Bronchial epithelial cell (primary cell): ENCODE results near the gene RESP18. TPM values are rescaled to one million over a fixed set of nuclear protein-coding genes. Genes with fewer than 3 reads are reported as not detected.

Source experiments
- DNase-seq: peaks from one replicate; pipeline ENCODE4 v3.0.0-alpha.2; 2010; ENCODE audit warnings: low read depth
- FAIRE-seq: peaks from 2 replicates; lab custom pipeline; 2011; peaks lifted over from hg19 to GRCh38; lab: Jason Lieb, UNC
- H3K27me3 ChIP-seq: 2 replicates; pipeline ENCODE4 v1.5.1; 2011; ENCODE audit warnings: low read length; ENCODE audit not compliant: control insufficient read depth, insufficient read depth
- H3K36me3 ChIP-seq: 2 replicates; pipeline ENCODE4 v1.5.1; 2011; ENCODE audit warnings: low read length; ENCODE audit not compliant: control insufficient read depth, insufficient read depth
- H3K4me3 ChIP-seq: 2 replicates; pipeline ENCODE4 v1.5.1; 2011; ENCODE audit warnings: mild to moderate bottlenecking, low read depth, low read length, control low read depth
- total RNA-seq: library from RNA; depleted of rRNA; stranded (reverse); fragments of >200 nt; gene quantifications from 2 replicates; pipeline ENCODE4 v1.2.1, GENCODE V29; 2014
- TF ChIP-seq, protein P1 (sequence below): IDR thresholded peaks from 2 replicates; pipeline ENCODE4 v1.5.1; 2011; ENCODE audit warnings: mild to moderate bottlenecking, moderate library complexity, low read length, control low read depth, inconsistent platforms; ENCODE audit not compliant: insufficient read depth, severe bottlenecking

RESP18 gene
- total RNA-seq, 1 donor from 2014 or later = not detected

DNA sequence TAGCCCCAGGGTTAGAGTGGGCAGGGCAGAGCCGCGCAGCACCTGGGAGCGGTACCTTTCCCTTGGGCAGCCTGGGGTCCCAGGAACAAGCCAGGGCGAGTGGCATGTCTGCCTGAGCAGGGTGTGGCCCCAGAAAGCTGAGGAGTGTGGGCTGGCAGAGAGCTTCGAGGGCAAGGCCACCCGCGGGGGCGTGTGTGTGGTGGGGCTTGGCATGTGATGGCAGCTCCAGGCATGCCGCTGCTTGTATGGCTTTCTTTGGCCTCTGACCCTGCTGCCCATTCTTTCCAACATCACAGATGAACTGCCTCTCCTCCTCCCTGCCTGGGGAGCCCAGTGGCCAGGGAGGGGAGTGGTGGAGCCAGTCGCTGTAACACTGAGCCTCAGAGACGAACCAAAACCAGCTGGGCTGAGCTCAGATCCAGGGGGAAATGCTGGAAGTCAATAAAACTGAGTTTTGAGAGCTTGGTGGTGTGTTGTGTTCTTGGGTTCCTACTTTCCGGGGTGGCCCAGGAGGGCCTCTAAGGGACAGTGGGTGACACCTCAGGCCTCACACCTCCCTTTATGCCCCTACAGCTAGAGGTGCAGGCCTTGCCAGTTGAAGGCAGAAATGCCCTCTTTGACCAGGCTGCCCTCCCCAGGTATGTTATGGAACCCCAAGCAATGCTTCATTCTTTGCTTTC lies 46.0 kb downstream of the RESP18 start:
- Histone ChIP-seq H3K27me3 (no peaks in the 10 kb centered on the region), H3K4me3 (no peak overlapping the region), H3K36me3 (peaks cover 20% of the 10 kb centered on the region)
- FAIRE-seq (peak; percentile 75), DNase-seq (peak; percentile 85)
- TF ChIP-seq, protein P1, sequence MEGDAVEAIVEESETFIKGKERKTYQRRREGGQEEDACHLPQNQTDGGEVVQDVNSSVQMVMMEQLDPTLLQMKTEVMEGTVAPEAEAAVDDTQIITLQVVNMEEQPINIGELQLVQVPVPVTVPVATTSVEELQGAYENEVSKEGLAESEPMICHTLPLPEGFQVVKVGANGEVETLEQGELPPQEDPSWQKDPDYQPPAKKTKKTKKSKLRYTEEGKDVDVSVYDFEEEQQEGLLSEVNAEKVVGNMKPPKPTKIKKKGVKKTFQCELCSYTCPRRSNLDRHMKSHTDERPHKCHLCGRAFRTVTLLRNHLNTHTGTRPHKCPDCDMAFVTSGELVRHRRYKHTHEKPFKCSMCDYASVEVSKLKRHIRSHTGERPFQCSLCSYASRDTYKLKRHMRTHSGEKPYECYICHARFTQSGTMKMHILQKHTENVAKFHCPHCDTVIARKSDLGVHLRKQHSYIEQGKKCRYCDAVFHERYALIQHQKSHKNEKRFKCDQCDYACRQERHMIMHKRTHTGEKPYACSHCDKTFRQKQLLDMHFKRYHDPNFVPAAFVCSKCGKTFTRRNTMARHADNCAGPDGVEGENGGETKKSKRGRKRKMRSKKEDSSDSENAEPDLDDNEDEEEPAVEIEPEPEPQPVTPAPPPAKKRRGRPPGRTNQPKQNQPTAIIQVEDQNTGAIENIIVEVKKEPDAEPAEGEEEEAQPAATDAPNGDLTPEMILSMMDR = no peak

DNA sequence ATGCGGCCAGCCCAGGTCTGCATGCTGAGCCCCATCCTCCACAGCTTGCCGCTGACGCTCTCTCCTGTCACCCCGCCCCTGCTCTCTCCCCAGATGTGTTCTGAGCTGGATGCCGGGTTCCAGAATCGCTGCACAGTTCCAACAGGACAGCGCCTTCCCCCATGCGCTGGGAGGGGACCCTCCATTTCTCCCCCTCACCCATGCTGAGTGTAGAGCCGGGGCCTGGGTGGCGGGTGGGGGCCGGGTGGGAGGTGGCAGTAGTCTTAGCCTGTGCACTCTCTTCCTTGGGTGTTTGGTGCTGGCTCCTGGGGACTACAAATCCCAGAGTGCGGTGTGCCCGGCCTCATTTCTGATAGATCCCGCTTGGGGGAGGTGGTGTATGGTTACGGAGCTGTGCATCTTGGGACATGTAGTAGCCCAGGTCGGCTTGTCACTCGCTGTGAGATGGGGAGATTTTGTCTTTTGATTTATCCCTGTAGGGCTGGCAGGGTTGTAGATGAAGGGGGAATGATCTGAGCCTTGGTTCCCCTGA lies 46.6 kb downstream of the RESP18 start:
- Histone ChIP-seq H3K27me3 (no peaks in the 10 kb centered on the region), H3K36me3 (peaks cover 25% of the 10 kb centered on the region), H3K4me3 (no peak overlapping the region)
- no peak for FAIRE-seq
- TF ChIP-seq, protein P1 = no peak
- no peak for DNase-seq

DNA sequence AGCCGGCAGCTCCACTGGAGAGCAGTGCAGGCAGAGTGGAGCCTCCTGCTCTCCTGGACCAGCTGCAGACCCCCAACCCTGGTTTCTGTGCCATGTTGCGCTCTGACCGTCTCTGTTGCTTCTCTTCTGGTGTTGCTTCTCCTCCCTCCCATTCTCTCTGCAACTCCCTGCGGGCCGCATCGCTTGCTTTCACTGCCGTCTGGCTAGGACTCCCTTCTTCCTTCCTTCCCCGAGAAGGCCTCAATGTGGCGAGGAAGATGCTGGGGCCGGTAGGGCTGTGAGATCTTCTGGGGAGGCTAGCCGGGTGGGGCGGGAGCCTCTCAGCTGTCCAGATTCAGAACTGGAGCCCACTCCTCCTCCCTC lies 47.2 kb downstream of the RESP18 start:
- no peaks in the 10 kb centered on the region for H3K27me3 ChIP-seq
- no peak for DNase-seq
- no peak for FAIRE-seq
- H3K36me3 ChIP-seq = peaks cover 31% of the 10 kb centered on the region
- TF ChIP-seq, protein P1 = no peak
- H3K4me3 ChIP-seq = no peak overlapping the region

DNA sequence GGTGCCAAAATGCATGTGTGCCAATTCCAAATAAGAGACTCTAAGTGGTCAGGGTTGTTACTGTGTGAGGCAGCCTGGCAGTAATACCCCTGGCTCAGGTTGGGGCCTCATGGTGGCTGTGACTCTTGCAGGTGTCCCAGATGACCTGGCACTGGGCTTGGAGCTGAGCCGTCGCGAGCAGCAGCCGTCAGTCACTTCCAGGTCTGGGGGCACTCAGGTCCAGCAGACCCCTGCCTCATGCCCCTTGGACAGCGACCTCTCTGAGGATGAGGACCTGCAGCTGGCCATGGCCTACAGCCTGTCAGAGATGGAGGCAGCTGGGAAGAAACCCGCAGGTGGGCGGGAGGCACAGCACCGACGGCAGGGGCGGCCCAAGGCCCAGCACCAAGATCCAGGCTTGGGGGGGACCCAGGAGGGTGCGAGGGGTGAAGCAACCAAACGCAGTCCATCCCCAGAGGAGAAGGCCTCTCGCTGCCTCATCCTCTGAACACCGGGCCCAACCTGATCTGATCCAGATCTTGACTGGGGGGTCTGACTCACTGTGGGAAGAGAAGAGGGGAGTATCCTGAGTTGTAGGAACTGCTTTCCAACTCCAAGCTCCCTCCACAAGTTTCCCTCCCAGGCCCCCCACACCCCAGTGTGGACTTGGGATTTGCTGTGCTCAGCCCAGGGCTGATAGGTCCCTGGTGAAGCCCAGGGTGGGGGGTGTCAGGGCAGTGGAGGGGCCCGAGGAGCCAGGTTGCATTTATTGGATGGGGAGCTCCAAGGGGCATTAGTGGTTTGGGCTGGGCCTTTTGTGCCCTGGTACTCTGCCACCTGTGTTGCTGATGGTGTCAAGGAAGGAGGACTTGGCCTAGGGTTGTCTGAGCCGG lies 47.8 kb downstream of the RESP18 start:
- Histone ChIP-seq H3K27me3 (no peaks in the 10 kb centered on the region), H3K36me3 (peaks cover 33% of the 10 kb centered on the region), H3K4me3 (no peak overlapping the region)
- FAIRE-seq (no peak), DNase-seq (no peak)
- TF ChIP-seq, protein P1 = no peak

DNA sequence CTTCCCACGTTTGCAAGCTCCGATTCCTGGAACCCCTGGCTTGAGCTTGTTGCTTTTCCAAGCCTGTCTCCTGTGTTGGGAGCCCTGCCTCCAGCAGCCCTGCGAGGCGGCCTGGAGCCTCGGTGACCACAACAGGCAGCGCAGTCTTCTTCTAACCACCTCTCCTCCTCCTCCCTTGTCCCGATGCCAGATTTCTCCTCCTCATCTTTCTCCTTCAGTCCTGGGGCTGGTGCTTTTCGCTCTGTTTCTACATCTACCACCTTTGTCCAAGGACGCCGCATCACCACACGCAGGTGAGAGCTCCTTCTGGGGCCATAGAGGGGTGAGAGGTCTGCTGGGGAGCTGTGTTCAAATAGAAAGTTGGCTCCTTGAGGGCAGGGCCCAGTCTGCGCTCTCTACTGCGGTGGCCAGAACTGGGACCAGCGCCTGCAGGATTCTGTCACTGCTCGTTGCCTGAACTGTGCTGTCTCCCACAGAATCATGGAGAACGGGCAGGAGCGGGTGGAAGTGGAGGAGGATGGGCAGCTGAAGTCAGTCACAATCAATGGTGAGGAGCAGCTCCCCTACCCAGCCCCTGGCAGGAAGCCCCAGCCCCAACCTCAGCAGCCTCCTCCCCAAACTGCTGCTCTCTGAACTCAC lies 49.5 kb downstream of the RESP18 start:
- DNase-seq = no peak
- FAIRE-seq = no peak
- H3K4me3 ChIP-seq = no peak overlapping the region
- peaks cover 33% of the 10 kb centered on the region for H3K36me3 ChIP-seq
- TF ChIP-seq, protein P1 = no peak
- no peaks in the 10 kb centered on the region for H3K27me3 ChIP-seq
